LNCAP (cell line): ENCODE results near the gene LHX5.

Experiments
- TF ChIP-seq, protein P1 (sequence below): fragments of 450-650 bp; IDR thresholded peaks from 2 replicates; pipeline ENCODE4 v1.5.1; 2017; ENCODE audit warnings: mild to moderate bottlenecking

LHX5 gene

DNA sequence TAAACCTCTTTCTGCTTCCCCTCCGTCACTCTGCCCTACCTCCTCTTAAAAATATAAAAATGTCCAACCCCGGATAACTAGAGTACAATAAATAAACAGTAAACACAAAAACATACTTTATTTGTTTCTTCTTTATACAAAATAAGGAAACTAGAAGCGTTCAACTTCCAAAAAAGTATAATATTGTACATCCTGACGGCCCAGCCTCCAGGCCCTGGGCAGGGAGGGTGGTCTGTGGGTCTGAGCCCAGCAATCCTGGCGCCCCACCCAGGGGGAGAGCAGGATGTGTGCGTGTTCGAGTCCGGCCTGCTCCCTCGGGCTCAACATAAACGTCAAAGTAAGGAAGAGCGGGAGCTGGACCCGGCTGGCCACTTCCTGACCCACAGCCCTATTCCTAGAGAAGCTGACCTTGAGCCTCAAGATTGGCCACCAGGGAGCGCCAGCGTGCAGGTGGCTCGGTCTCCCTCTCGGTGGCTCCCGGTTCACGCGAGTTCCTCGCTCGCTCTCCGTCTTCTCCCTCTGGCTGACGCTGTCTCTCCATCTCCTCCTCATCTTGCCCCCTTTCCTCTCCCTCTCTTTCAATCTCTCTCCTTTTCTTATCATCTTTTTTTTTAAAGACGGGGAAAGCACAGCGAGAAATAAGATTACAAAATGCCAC lies 9.4 kb downstream of the LHX5 start:
- TF ChIP-seq, protein P1, sequence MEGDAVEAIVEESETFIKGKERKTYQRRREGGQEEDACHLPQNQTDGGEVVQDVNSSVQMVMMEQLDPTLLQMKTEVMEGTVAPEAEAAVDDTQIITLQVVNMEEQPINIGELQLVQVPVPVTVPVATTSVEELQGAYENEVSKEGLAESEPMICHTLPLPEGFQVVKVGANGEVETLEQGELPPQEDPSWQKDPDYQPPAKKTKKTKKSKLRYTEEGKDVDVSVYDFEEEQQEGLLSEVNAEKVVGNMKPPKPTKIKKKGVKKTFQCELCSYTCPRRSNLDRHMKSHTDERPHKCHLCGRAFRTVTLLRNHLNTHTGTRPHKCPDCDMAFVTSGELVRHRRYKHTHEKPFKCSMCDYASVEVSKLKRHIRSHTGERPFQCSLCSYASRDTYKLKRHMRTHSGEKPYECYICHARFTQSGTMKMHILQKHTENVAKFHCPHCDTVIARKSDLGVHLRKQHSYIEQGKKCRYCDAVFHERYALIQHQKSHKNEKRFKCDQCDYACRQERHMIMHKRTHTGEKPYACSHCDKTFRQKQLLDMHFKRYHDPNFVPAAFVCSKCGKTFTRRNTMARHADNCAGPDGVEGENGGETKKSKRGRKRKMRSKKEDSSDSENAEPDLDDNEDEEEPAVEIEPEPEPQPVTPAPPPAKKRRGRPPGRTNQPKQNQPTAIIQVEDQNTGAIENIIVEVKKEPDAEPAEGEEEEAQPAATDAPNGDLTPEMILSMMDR: peak; percentile 85

DNA sequence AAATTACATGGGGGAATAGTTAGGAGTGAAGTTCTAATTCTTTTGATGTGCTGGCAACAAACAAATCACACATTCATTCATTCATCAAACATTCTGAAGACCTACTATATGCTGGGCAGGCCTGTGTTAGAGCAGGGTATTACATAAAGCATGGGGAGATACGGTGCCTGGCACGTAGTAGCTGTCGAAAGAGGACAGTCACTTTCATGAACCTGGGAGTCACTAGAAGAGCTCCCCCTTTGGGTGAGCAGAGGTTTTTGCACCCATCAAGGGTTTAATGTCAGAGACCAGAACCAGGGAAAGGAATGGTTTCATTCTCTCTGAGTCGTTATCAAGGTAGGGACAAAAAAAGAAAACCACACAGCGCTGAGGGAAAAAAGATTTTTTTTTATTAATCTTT lies 10.0 kb downstream of the LHX5 start:
- TF ChIP-seq, protein P1: peak; percentile 30; the same call in 1 of the 2 replicates

DNA sequence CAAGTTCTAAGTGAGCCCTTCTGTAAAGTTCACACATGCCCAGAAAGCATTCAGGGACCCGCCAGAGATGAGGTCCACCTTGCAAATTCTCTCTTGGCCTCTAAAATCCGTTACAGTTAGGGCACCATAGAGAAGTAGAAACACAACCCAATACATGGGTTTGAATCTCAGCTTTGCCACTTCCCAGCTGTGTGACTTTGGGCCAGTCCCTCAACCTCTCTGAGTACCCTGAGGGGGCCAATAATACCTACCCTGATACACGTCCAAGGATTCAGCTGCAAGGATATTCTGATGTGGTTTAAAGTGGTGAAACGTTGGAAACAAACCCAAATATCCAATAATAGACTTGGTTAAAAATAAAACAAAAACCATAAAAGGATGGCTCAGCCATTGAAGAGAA lies 11.7 kb downstream of the LHX5 start:
- TF ChIP-seq, protein P1: no peak

DNA sequence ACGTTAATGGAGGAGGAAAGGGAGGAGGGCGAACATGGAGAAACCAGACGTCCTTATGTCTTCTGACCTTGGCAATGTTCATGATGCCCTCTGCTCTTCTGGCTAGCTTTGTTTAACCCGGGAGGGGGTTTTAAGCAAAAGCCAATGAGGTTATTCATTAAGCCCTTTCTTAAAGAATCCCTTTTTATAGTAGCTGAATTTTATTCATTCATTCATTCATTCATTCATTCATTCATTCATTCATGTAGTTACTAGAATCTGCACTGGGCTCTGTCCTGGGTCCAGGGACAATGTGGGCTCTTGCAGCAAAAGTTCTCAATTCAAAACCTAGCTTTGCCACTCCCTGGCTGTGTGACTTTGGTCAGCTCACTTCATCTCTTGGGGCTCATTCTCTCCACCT lies 14.0 kb downstream of the LHX5 start:
- TF ChIP-seq, protein P1: no peak

DNA sequence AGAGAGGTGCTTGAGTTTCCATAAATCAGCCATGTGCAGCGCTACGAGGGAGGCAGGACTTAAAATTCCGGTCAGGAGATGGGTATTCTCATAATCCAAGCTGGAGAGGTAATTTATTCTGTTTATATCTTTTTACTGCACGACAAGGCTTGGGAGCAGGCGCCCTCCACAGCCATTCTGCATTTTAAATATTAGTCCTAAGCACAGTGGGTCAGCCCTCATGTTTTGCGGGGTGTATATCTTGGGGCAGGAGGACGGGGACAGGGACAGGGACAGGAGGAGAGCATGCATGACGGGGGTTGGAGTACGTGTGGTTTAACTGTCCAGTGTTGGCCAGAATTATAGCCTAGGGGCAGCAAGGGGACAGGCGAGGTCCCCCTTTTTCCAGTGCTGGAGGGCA lies 14.5 kb downstream of the LHX5 start:
- TF ChIP-seq, protein P1: no peak

DNA sequence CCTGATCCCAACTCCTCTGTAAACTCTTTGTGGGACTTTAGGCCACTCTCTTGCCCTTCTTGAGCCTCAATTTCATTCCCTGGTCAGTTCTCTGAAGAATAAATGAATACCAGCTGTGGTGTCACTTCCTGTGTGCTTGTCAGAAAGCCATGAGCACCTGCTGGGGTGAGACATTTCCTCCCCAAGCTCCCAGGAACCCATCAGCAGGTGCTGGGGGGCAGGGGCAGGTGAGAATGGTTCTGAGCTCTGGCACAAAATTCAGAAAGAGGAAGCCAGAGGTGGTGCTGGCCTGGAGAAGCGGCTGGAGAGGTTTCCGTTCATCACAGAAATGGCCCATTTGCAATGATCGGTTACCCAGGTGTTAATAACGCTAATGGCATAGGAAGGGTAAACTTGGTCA lies 14.9 kb downstream of the LHX5 start:
- TF ChIP-seq, protein P1: no peak

DNA sequence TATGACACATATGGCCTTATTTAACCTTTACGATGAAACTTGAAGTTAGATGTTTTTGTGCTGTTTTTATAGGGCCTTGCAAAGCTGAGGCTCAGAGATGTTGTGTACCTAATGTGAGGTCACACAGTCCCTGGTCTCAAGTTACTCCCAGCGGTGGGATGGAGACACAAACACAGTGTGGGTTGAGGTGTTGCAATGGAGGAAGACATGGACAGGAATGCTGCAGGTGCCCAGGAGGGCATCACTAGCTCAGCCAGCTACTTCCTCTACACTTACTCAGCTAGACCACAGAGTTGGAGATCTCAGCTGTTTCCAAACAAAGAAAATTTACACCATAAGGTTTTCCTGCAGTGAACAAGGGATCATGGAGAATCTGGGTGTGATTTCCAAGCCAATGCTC lies 15.5 kb downstream of the LHX5 start:
- TF ChIP-seq, protein P1: no peak

DNA sequence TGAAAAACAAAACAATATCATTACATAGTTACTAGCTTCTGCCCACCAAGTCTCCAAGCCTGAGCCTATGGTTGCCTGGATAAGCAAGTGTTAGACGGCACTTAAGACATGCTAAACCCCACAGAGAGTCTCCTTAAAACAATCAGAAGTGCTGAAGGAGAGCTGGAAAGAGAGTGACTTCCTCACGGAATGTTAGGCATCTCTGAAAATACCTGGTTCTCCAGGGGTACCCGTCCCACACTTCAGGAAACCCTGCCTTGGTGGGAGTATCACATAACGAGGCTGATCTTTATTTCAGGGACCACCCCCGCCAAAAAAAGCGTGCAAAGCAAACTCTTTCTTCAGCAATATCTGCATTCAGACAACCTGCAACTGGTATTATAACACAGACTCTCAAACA lies 18.3 kb downstream of the LHX5 start:
- TF ChIP-seq, protein P1: no peak
